Choroid plexus epithelial cell (primary cell): Measurements from ENCODE around the gene NKAPD1.

ENCODE experiments used
- DNase-seq: peaks from one replicate; pipeline ENCODE4 v3.0.0-alpha.2; 2010; ENCODE audit warnings: low read depth
- H3K4me3 ChIP-seq: 2 replicates; pipeline ENCODE4 v1.5.1; 2011; ENCODE audit warnings: low read depth, mild to moderate bottlenecking, control low read depth, low read length, moderate library complexity
- TF ChIP-seq, protein P1 (sequence below): conservative IDR thresholded peaks from 2 replicates; pipeline ENCODE4 v1.5.1; 2011; ENCODE audit warnings: low read depth, mild to moderate bottlenecking, control low read depth, inconsistent platforms, low read length, moderate library complexity

The NKAPD1 gene

DNA sequence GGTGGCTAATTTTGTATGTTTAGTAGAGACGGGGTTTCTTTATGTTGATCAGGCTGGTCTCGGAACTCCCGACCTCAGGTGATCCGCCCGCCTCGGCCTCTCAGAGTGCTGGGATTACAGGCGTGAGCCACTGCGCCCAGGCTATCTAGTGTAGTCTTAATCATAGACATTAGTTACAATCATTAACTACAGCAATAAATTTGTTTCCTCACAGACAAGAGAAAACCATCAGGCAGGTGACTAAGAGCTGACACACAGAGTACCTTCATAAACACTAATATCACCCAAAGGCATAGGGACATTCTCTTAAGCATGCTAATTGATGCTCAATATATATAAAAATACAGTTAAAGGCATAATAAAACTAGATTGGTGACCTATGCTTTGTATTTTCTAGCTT, 32.0 kb downstream of the NKAPD1 start:
- TF ChIP-seq, protein P1, sequence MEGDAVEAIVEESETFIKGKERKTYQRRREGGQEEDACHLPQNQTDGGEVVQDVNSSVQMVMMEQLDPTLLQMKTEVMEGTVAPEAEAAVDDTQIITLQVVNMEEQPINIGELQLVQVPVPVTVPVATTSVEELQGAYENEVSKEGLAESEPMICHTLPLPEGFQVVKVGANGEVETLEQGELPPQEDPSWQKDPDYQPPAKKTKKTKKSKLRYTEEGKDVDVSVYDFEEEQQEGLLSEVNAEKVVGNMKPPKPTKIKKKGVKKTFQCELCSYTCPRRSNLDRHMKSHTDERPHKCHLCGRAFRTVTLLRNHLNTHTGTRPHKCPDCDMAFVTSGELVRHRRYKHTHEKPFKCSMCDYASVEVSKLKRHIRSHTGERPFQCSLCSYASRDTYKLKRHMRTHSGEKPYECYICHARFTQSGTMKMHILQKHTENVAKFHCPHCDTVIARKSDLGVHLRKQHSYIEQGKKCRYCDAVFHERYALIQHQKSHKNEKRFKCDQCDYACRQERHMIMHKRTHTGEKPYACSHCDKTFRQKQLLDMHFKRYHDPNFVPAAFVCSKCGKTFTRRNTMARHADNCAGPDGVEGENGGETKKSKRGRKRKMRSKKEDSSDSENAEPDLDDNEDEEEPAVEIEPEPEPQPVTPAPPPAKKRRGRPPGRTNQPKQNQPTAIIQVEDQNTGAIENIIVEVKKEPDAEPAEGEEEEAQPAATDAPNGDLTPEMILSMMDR = no peak

GRCh38 chr11:112113539-112114457, 39.7 kb downstream of the NKAPD1 start:
- TF ChIP-seq, protein P1 = peak; percentile 77
- DNase-seq = peak; percentile 79
- H3K4me3 ChIP-seq = no peak overlapping the region

More for the DNA sequence above, 32.0 kb downstream of the NKAPD1 start:
- H3K4me3 ChIP-seq = no peak overlapping the region
- no peak for DNase-seq

DNA sequence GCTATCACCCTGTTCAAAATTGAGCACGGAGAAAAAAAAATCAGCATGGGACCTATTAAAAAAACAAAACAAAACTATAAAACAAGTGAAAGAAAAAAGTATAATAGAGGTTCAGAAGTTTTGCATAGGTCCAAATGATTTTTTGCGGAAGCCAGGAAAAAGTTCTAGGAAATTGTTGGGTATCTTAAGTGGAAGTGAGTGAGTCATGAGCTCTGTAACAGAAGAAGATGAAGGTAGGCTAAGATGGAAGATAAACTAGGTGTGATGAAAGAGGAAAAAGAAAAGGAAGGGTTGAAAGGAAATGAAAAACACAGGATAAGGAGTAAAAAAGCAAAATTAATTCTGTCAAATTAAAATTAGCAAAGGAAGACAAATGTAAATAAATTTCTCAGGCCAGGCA, 40.4 kb downstream of the NKAPD1 start:
- TF ChIP-seq, protein P1 = no peak
- no peak overlapping the region for H3K4me3 ChIP-seq

GRCh38 chr11:112115386-112115785, 41.3 kb downstream of the NKAPD1 start:
- no peak overlapping the region for H3K4me3 ChIP-seq
- TF ChIP-seq, protein P1 = no peak
- DNase-seq = no peak

More for the DNA sequence above, 40.4 kb downstream of the NKAPD1 start:
- no peak for DNase-seq

DNA sequence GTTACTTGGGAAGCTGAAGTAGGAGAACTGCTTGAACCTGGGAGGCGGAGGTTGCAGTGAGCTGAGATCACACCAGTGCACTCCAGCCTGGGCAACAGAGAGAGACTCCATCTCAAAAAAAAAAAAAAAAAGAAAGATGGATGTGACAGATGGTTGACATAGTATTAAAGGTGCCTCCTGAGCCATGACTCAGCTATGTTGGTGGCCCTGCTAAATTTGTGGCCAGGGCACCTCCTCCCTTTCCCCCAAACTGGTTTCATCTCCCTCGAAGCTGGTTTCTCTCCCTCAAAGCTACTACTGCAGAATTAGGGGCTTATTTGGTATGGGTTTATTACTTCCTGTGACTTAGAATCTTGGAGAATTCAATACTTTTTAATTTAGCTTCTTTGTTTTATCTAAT, 44.1 kb downstream of the NKAPD1 start:
- no peak for DNase-seq
- no peak overlapping the region for H3K4me3 ChIP-seq
- TF ChIP-seq, protein P1 = no peak

GRCh38 chr11:112121981-112122615, 48.0 kb downstream of the NKAPD1 start:
- DNase-seq = peak; percentile 21
- H3K4me3 ChIP-seq = no peak overlapping the region

More at GRCh38 chr11:112121981-112122615, 48.0 kb downstream of the NKAPD1 start:
- TF ChIP-seq, protein P1 = no peak
